ENCODE data around the gene RBM41.

RBM41 gene

DNA sequence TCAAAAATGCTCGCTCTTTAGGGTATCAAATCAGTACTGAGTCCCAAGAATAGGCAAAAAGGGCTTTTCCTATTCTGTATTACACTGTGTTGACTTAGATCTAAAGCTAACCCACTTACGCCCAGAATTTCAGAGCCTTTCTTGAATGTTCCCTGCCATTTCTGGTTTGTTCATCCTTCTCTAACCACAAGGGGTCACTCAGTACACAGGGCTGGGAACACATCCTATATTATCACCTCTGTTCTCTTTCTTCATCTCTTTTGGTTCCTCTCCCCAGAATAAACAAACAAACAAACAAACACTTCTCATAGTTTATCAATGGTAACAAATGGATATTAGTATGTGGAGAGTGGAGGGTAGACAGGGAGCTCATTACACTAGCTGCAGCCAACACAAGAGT is 93.1 kb downstream of the RBM41 start:
- DNase-seq = no peak

DNA sequence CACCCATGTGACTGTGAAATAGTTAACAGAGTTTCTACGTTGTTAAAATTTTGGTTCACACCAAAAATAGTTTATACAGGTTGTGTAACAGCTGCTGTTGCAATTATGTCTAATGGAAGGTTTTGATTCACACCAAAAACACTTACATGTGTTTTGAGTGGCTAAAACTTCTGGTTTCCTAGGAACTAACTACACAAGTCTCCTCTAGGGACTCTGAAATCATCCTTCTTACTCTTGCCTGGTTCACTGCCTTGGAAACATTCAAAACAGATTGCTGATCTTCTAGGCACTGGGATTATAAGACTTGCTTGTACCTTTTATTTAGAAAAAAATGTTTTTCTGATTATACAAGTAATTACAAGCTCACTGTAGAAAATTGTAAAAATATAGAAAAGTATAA is 103.7 kb downstream of the RBM41 start:
- DNase-seq = no peak
